GM12878 (cell line): ENCODE data around the gene TDRD12. TPM values are rescaled to one million over a fixed set of nuclear protein-coding genes. Genes with fewer than 3 reads are reported as not detected.
"Not testable (repeated sequence)": the region's sequence is repeated elsewhere in the genome, so short reads cannot be mapped to it uniquely, and the experiment has no call there.

Experiments
- ATAC-seq: fragments of 200-7000 bp; cut with Tn5 transposase; 3 replicates; pipeline ENCODE4 v1.9.1; 2020; ENCODE audit warnings: mild to moderate bottlenecking, moderate library complexity
- BruUV-seq: library from RNA; stranded (reverse); fragments of 400-500 nt; replicated peaks from 2 replicates; lab custom pipeline; 2021; lab: Mats Ljungman, UMichigan
- CTCF ChIA-PET: fragments of 300-600 bp; sonication (Branson Sonifier 250); formaldehyde crosslinking; extraction: SDS; loops from one replicate; lab custom pipeline; 2021; ENCODE audit warnings: inconsistent platforms; lab: Yijun Ruan, JAX
- POLR2A ChIA-PET: fragments of 350-600 bp; formaldehyde crosslinking; extraction: SDS; loops from one replicate; lab custom pipeline; 2021; ENCODE audit warnings: inconsistent platforms; lab: Charles Lee
- RAD21 ChIA-PET: fragments of 300-600 bp; sonication (Branson Sonifier 250); formaldehyde crosslinking; loops from one replicate; lab custom pipeline; 2023; ENCODE audit warnings: antibody characterized with exemption; ENCODE audit not compliant: unreplicated experiment; lab: Charles Lee
- SMC1A ChIA-PET: fragments of 300-600 bp; sonication (Branson Sonifier 250); formaldehyde crosslinking; loops from one replicate; lab custom pipeline; 2023; ENCODE audit not compliant: unreplicated experiment, uncharacterized antibody; lab: Charles Lee
- DNase-seq: peaks from one replicate; pipeline ENCODE4 v3.0.0-alpha.2; 2011; ENCODE audit warnings: low read depth, low spot score
- FAIRE-seq: peaks from 3 replicates; lab custom pipeline; 2011; peaks lifted over from hg19 to GRCh38; lab: Jason Lieb, UNC
- H2AFZ ChIP-seq: 2 replicates; pipeline ENCODE4 v1.6.0; 2011; ENCODE audit warnings: low read depth, low read length, control low read depth; ENCODE audit not compliant: control insufficient read depth
- H3K27ac ChIP-seq: 2 replicates; pipeline ENCODE4 v1.5.1; 2011; ENCODE audit warnings: control low read depth; ENCODE audit not compliant: control insufficient read depth, insufficient read depth
- H3K27me3 ChIP-seq, 2 experiments: replicated peaks in 1 of 2; 2 replicates each; pipeline versions ENCODE4 v1.6.0 to v1.6.1; 2011; ENCODE audit warnings: low read length in 1 of 2; ENCODE audit not compliant: control insufficient read depth in 2 of 2, insufficient read depth in 2 of 2
- H3K36me3 ChIP-seq, 2 experiments: 2 replicates each; pipeline ENCODE4 v1.5.1; 2011; ENCODE audit warnings: low read length in 1 of 2; ENCODE audit not compliant: control insufficient read depth in 2 of 2, insufficient read depth in 2 of 2
- H3K4me1 ChIP-seq: 2 replicates; pipeline ENCODE4 v1.6.1; 2011; ENCODE audit warnings: mild to moderate bottlenecking, low read length, moderate library complexity, mixed read lengths; ENCODE audit not compliant: control insufficient read depth, insufficient read depth
- H3K4me2 ChIP-seq: 2 replicates; pipeline ENCODE4 v1.6.0; 2011; ENCODE audit warnings: control low read depth; ENCODE audit not compliant: control insufficient read depth, insufficient read depth
- H3K4me3 ChIP-seq: fragments of 200-600 bp; sonication (generic); 2 replicates; pipeline ENCODE4 v1.5.1; 2016
- H3K79me2 ChIP-seq: 2 replicates; pipeline ENCODE4 v1.6.0; 2011; ENCODE audit warnings: low read length; ENCODE audit not compliant: control insufficient read depth, insufficient read depth
- H3K9ac ChIP-seq: 2 replicates; pipeline ENCODE4 v1.8.0; 2011; ENCODE audit warnings: low read length, control low read depth, mixed read lengths; ENCODE audit not compliant: control insufficient read depth, insufficient read depth
- H3K9me3 ChIP-seq: replicated peaks from 3 replicates; pipeline ENCODE4 v1.5.1; 2011; ENCODE audit warnings: mild to moderate bottlenecking, low read length; ENCODE audit not compliant: control insufficient read depth, insufficient read depth
- H4K20me1 ChIP-seq: 2 replicates; pipeline ENCODE4 v1.6.0; 2011; ENCODE audit not compliant: control insufficient read depth, insufficient read depth
- ATF3 ChIP-seq: IDR thresholded peaks from 2 replicates; pipeline ENCODE4 v1.6.1; 2011; ENCODE audit warnings: low read depth, mild to moderate bottlenecking, low read length, moderate library complexity, borderline replicate concordance; ENCODE audit errors: extremely low read depth
- BHLHE40 ChIP-seq, 2 experiments: fragments of 450-650 bp in 1 of 2; IDR thresholded peaks; 2 replicates each; pipeline ENCODE4 v1.6.1; 2011 to 2017; ENCODE audit warnings: low read depth in 2 of 2, borderline replicate concordance in 1 of 2, improper control_type of control experiment in 1 of 2, low read length in 1 of 2, mild to moderate bottlenecking in 1 of 2
- CUX1 ChIP-seq: IDR thresholded peaks from 2 replicates; pipeline ENCODE4 v1.6.1; 2012; ENCODE audit warnings: improper control_type of control experiment, low read depth, low read length; ENCODE audit not compliant: insufficient replicate concordance
- EP300 ChIP-seq, 2 experiments: fragments of 150-350 bp in 1 of 2; IDR thresholded peaks; 2 replicates each; pipeline ENCODE4 v1.6.1; 2011 to 2012; ENCODE audit warnings: low read depth in 2 of 2, low read length in 2 of 2, borderline replicate concordance in 1 of 2, improper control_type of control experiment in 1 of 2, inconsistent platforms in 1 of 2; ENCODE audit not compliant: control insufficient read depth in 1 of 2
- MAX ChIP-seq: IDR thresholded peaks from 2 replicates; pipeline ENCODE4 v1.6.1; 2012; ENCODE audit warnings: low read depth, low read length, improper control_type of control experiment
- NFYB ChIP-seq: IDR thresholded peaks from 2 replicates; pipeline ENCODE4 v1.6.1; 2011; ENCODE audit warnings: low read depth, mild to moderate bottlenecking, low read length, improper control_type of control experiment, moderate library complexity; ENCODE audit not compliant: insufficient read depth
- SREBF1 ChIP-seq: IDR thresholded peaks from 2 replicates; pipeline ENCODE4 v1.6.1; 2012; ENCODE audit warnings: mild to moderate bottlenecking, low read length
- TCF7 ChIP-seq: IDR thresholded peaks from 2 replicates; pipeline ENCODE4 v1.6.1; 2014; ENCODE audit warnings: antibody characterized with exemption, borderline replicate concordance
- ZNF384 ChIP-seq: IDR thresholded peaks from 2 replicates; pipeline ENCODE4 v1.6.1; 2012; ENCODE audit warnings: low read depth, mild to moderate bottlenecking, low read length, improper control_type of control experiment, borderline replicate concordance
- WGBS: methylation state at CpG from one replicate; pipeline ENCODE4 v1.1.6; 2016; ENCODE audit warnings: low lambda C conversion rate; ENCODE audit not compliant: insufficient replicate concordance, insufficient coverage; ENCODE audit errors: missing lambda C conversion rate; 5-methylcytosine and 5-hydroxymethylcytosine counted together
- in situ Hi-C: fragments of 300-500 bp; cut with MboI; formaldehyde crosslinking; loops from 9 replicates; pipeline ENCODE4 v1.14.3; 2018; ENCODE audit warnings: mixed read lengths
- intact Hi-C: fragments of 100-400 bp; cut with micrococcal nuclease; formaldehyde crosslinking; loops from one replicate; pipeline ENCODE4 v1.14.2; 2022; ENCODE audit not compliant: unreplicated experiment
- polyA plus RNA-seq, 11 experiments: library from polyadenylated mRNA; depleted of rRNA in 4 of 11; unstranded in 6 of 11; stranded (reverse) in 5 of 11; fragments of >200 nt; fragmentation: Nextera tagmentation in 4 of 11; fragmentation: Illumina TruSeq in 1 of 11; extraction: Ambion mirVana in 4 of 11; extraction: Trizol in 1 of 11; gene quantifications; 1 replicate in 1 of 11; 2 replicates in 10 of 11; pipeline versions ENCODE4 v1.2.1 to v1.2.3, GENCODE V29; 2011 to 2016; ENCODE audit warnings: inconsistent platforms in 2 of 11, missing spikeins in 2 of 11, low read depth in 1 of 11
- total RNA-seq, 4 experiments: library from RNA; depleted of rRNA in 3 of 4; stranded (reverse); fragments of >200 nt in 3 of 4; fragmentation: Illumina TruSeq in 1 of 4; extraction: Trizol in 1 of 4; gene quantifications; 2 replicates each; pipeline versions ENCODE4 v1.2.1 to v1.2.3, GENCODE V29; 2013 to 2021

TDRD12 gene
- total and polyA plus RNA-seq, 10 of the 15 experiments (the other 5 are each of a cell fraction or from before 2014, with no cell fraction given): 0.08 to 0.15 TPM; not detected in 8

GRCh38 chr19:32781280-32781679, 61.7 kb downstream of the TDRD12 start:
- ChIA-PET SMC1A (no interaction called here), CTCF (no interaction called here), RAD21 (no interaction called here), POLR2A (no interaction called here)
- H3K9me3 ChIP-seq: no peaks in the 10 kb centered on the region
- ATAC-seq (no peak), FAIRE-seq (no peak), DNase-seq (no peak)
- in situ Hi-C loops: no loop called here
- H3K36me3 ChIP-seq: no peaks in the 10 kb centered on the region
- H3K4me1 ChIP-seq: no peaks in the 10 kb centered on the region; the same call in 1 of the 2 replicates
- H3K9ac ChIP-seq: no peak overlapping the region
- no peak overlapping the region for H3K4me2 ChIP-seq
- no peaks in the 10 kb centered on the region for H3K79me2 ChIP-seq
- no peaks in the 10 kb centered on the region for H4K20me1 ChIP-seq
- H3K27ac ChIP-seq: no peak overlapping the region
- no peak for TF ChIP-seq SREBF1
- no peak for TF ChIP-seq TCF7
- no peak for TF ChIP-seq ZNF384
- no peak for TF ChIP-seq BHLHE40 (IDR thresholded peaks at IDR 0.05; ENCODE audit: borderline replicate concordance in 1 of 2, low read depth in 2 of 2, low read length in 1 of 2)
- TF ChIP-seq NFYB: no peak
- TF ChIP-seq MAX: no peak
- no peak for TF ChIP-seq EP300 (IDR thresholded peaks at IDR 0.05; ENCODE audit: borderline replicate concordance in 1 of 2, control insufficient read depth in 1 of 2, low read depth in 2 of 2, low read length in 2 of 2)
- no peak for TF ChIP-seq CUX1
- no peak for TF ChIP-seq ATF3
- intact Hi-C loops: no loop called here
- H2AFZ ChIP-seq: no peak overlapping the region
- 41% methylated on average over 2 of the region's 2 CpGs for WGBS
- BruUV-seq: no TSS peak
- H3K27me3 ChIP-seq: no peaks in the 10 kb centered on the region
- no peak overlapping the region for H3K4me3 ChIP-seq

GRCh38 chr19:32782089-32782488, 62.5 kb downstream of the TDRD12 start:
- DNase-seq, H3K27me3 ChIP-seq, RAD21 ChIA-PET, H3K4me1 ChIP-seq, H3K4me2 ChIP-seq, FAIRE-seq, POLR2A ChIA-PET, BruUV-seq, H3K4me3 ChIP-seq, H3K9ac ChIP-seq, H3K79me2 ChIP-seq, ATAC-seq, H4K20me1 ChIP-seq, H3K9me3 ChIP-seq, H3K36me3 ChIP-seq, SMC1A ChIA-PET, CTCF ChIA-PET, intact Hi-C loops, in situ Hi-C loops, H3K27ac ChIP-seq, H2AFZ ChIP-seq: not testable (repeated sequence)
- WGBS: no CpG with 5 or more reads among the region's 1 CpG
